ENCODE data around the gene MID1. TPM values are rescaled to one million over a fixed set of nuclear protein-coding genes. Genes with fewer than 3 reads are reported as not detected.

Gene MID1
- total RNA-seq, 1 experiment from 2014 or later = 9.7 TPM

- ChIA-PET CTCF (interaction anchor here (0.7 to 0.8 kb wide), 2 partner anchors 9 to 86 kb away, joined by 3 read pairs; no protein-coding TSS in a partner anchor), POLR2A (interaction anchor here (0.8 kb wide), 1 partner anchor 26 kb away, joined by 3 read pairs; no protein-coding TSS in a partner anchor)
- no peaks in the 10 kb centered on the region for H3K27me3 Mint-ChIP-seq (ENCODE audit: insufficient read depth, unreplicated experiment)
- BruUV-seq (replicated peaks) = no TSS peak
- TF ChIP-seq CTCF (IDR thresholded peaks at IDR 0.05; ENCODE audit: unreplicated experiment) = no peak
- no peaks in the 10 kb centered on the region for H3K9me3 Mint-ChIP-seq (ENCODE audit: unreplicated experiment)
- no peaks in the 10 kb centered on the region for H3K36me3 Mint-ChIP-seq (ENCODE audit: insufficient read depth, unreplicated experiment)
- H3K4me3 Mint-ChIP-seq (ENCODE audit: unreplicated experiment) = no peak overlapping the region
- peaks cover 13% of the 10 kb centered on the region for H3K4me1 Mint-ChIP-seq (ENCODE audit: insufficient read depth, unreplicated experiment)
- intact Hi-C loops (cut with micrococcal nuclease) = no loop called here
- DNase-seq (ENCODE audit: unreplicated experiment) = no peak
- no peak overlapping the region for H3K27ac Mint-ChIP-seq (ENCODE audit: low read depth, unreplicated experiment)
Observed at GRCh38 chrX:10545882-10546281, 74.5 kb downstream of the MID1 start.

GRCh38 chrX:10542586-10542985 lies 77.8 kb downstream of the MID1 start:
- ChIA-PET POLR2A (no interaction called here), CTCF (interaction anchor here (0.6 kb wide), 1 partner anchor 1230 kb away, joined by 3 read pairs; no protein-coding TSS in a partner anchor)
- H3K9me3 Mint-ChIP-seq (ENCODE audit: unreplicated experiment) = peaks cover 6% of the 10 kb centered on the region
- no peaks in the 10 kb centered on the region for H3K4me1 Mint-ChIP-seq (ENCODE audit: insufficient read depth, unreplicated experiment)
- intact Hi-C loops (cut with micrococcal nuclease) = no loop called here
- H3K27me3 Mint-ChIP-seq (ENCODE audit: insufficient read depth, unreplicated experiment) = no peaks in the 10 kb centered on the region
- BruUV-seq (replicated peaks) = no TSS peak
- no peak for TF ChIP-seq CTCF (IDR thresholded peaks at IDR 0.05; ENCODE audit: unreplicated experiment)
- DNase-seq (ENCODE audit: unreplicated experiment) = no peak
- H3K4me3 Mint-ChIP-seq (ENCODE audit: unreplicated experiment) = no peak overlapping the region
- no peak overlapping the region for H3K27ac Mint-ChIP-seq (ENCODE audit: low read depth, unreplicated experiment)
- H3K36me3 Mint-ChIP-seq (ENCODE audit: insufficient read depth, unreplicated experiment) = no peaks in the 10 kb centered on the region

GRCh38 chrX:10538831-10539230 lies 81.6 kb downstream of the MID1 start:
- CTCF ChIA-PET = interaction anchor here (0.5 kb wide), 1 partner anchor 23 kb away, joined by 5 read pairs; no protein-coding TSS in a partner anchor

GRCh38 chrX:10537308-10537707 lies 83.1 kb downstream of the MID1 start:
- Mint-ChIP-seq H3K36me3 (ENCODE audit: insufficient read depth, unreplicated experiment) (no peaks in the 10 kb centered on the region), H3K4me3 (ENCODE audit: unreplicated experiment) (no peak overlapping the region), H3K27ac (ENCODE audit: low read depth, unreplicated experiment) (no peak overlapping the region), H3K4me1 (ENCODE audit: insufficient read depth, unreplicated experiment) (no peaks in the 10 kb centered on the region), H3K27me3 (ENCODE audit: insufficient read depth, unreplicated experiment) (no peaks in the 10 kb centered on the region), H3K9me3 (ENCODE audit: unreplicated experiment) (peaks cover 6% of the 10 kb centered on the region)
- ChIA-PET CTCF (interaction anchor here (0.6 to 1.5 kb wide), 5 partner anchors 8 to 563 kb away, joined by 3 to 5 read pairs (median 5); no protein-coding TSS in a partner anchor), POLR2A (interaction anchor here (0.5 to 0.6 kb wide), 2 partner anchors 18 to 19 kb away, joined by 4 read pairs; no protein-coding TSS in a partner anchor)
- DNase-seq (ENCODE audit: unreplicated experiment) = no peak
- BruUV-seq (replicated peaks) = no TSS peak
- TF ChIP-seq CTCF (IDR thresholded peaks at IDR 0.05; ENCODE audit: unreplicated experiment) = no peak
- intact Hi-C loops (cut with micrococcal nuclease) = no loop called here

More at GRCh38 chrX:10538831-10539230, 81.6 kb downstream of the MID1 start:
- BruUV-seq (replicated peaks) = no TSS peak
- POLR2A ChIA-PET = no interaction called here
- intact Hi-C loops (cut with micrococcal nuclease) = no loop called here
- TF ChIP-seq CTCF (IDR thresholded peaks at IDR 0.05; ENCODE audit: unreplicated experiment) = no peak
- Mint-ChIP-seq H3K27ac (ENCODE audit: low read depth, unreplicated experiment) (no peak overlapping the region), H3K9me3 (ENCODE audit: unreplicated experiment) (peaks cover 6% of the 10 kb centered on the region), H3K4me1 (ENCODE audit: insufficient read depth, unreplicated experiment) (no peaks in the 10 kb centered on the region), H3K36me3 (ENCODE audit: insufficient read depth, unreplicated experiment) (no peaks in the 10 kb centered on the region), H3K4me3 (ENCODE audit: unreplicated experiment) (no peak overlapping the region), H3K27me3 (ENCODE audit: insufficient read depth, unreplicated experiment) (no peaks in the 10 kb centered on the region)
- DNase-seq (ENCODE audit: unreplicated experiment) = no peak
